NAMALWA (cell line): ENCODE results near the gene RFX8.
"Not testable (repeated sequence)": the region's sequence is repeated elsewhere in the genome, so short reads cannot be mapped to it uniquely, and the experiment has no call there.

Experiments used
- DNase-seq: peaks from one replicate; pipeline ENCODE4 v3.0.0-alpha.2; 2015; ENCODE audit warnings: low spot score

Gene RFX8

DNA sequence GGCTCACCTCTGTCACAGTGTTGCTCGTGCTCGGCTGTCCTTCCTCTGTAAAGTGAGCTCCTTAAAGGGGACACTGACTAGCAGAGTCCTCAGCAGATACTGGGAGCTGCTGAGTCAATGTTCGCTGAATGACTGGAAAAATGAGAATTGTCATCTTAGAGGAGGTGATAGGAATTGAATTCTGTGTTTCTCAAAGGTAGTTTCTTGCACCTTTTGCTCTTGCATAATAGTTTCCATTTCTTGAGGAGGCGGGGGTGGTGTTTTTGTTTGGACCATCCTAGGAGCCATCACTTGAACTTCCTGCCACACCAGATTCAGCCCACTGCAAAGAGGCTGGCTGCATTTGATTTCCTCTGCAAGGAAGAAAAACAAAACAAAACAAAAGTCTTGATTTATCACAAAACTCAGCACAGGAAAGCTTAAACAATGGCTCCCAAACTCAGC is 11.4 kb upstream of the RFX8 start:
- DNase-seq, result no peak

DNA sequence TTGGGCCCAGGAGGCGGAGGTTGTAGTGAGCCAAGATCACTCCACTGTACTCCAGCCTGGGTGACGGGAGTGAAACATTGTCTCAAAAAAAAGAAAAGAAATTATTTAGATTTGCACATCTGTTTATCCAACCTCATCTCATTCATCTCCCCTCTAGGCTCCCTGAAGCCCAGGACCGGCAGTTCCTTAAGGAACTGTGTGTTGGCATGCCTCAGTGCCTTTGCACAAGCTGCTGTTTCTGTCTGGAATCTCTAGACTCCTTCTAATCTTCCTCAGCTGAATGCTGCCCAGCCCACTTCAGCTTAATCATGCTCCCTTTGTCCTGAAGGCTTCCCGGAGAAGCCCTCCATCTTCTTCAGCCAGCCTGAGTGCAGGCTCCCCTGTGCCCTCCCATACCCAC is 10.9 kb upstream of the RFX8 start:
- DNase-seq, result no peak

DNA sequence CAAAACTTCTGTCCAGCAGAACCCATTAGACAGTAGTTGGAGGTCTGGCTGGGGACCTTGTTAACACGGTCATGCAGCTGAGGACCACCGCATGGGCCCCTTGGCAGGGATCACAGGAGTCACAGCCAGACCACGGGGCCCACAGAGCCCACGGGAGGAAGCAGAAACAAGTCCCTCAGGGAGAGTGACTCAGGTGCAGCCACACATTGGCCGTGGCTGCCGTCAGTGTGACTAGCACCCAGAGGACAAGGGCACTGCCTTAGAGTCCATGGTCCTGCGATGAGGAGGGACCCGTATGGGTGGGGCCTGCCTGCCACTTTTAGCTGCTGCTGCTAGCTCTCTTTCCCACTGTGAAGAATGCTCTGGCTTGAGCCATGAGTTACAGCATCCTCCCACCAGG is 5.9 kb upstream of the RFX8 start:
- no peak for DNase-seq

DNA sequence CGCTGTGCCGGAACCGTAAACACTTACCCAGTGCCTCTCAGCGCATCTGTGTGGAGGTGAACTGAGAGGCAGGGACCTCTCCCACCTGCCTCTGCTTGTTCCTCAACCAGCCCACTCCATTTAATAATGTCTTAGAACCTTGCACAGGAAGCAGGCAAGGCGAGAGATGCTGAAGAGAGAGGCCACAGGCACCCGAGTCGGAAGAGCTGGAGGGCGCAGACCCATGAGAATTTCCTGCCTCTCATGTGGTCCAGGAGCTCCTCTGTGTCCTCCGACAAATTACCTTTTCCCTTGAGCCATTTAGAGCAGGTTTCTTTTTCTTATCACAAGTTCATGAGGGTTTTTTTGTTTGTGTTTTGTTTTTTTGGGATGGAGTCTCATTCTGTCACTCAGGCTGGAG is 4.9 kb upstream of the RFX8 start:
- no peak for DNase-seq

DNA sequence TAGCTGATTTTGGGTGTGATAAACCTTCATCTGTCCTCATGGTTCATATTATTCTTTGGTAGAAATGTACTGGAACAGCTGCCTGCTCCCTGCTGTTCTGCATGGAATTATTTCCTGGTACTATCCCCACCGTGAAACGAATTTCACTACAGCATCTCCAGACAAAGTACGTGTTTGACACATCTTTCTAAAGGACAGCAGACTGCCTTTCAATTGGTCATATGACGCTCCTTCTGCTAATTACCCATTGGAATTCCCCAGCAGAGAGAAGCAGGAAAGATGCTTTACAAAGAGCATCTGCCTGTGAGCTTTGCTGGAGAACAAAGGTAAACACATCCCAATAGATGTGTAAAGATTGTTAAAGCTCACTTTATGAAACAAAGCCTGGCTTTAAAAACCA is 4.4 kb upstream of the RFX8 start:
- no peak for DNase-seq

DNA sequence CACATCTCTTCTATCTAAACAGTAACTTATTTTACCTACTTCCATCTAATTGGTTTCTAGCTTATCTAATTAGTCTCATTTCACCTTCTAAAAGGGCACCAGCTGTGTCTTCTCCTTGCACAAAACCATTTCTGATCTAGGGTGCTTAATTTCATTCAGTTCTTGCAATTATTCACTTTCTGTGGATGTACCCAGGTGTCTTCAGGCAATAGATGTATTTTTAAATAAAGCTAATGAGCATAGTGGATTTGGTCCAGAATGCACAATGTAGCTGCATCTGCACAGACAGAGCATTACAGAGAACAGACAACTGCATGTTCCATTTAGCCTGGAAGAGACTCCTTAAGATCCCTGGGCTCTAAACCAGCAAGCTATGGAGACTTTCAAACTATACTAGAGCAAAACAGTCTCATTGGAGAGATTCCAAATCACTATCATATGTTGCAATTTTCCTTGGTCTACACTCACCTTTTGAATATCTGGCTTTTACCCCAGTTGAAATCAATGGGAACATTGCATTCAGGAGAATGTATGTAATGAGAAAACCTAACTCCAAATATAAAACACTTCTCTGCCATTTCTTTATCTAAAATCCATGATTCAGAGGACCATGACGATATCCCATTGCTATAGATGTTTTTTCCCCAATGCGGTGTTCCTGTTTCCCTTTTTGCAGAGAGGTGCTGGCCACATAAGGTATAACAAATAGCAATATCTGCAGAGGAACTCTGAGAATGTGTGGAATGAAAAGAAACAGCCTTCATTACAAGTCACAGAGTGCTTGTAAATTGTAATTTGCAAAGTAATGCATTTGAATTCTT is 3.5 kb upstream of the RFX8 start:
- DNase-seq, result no peak

DNA sequence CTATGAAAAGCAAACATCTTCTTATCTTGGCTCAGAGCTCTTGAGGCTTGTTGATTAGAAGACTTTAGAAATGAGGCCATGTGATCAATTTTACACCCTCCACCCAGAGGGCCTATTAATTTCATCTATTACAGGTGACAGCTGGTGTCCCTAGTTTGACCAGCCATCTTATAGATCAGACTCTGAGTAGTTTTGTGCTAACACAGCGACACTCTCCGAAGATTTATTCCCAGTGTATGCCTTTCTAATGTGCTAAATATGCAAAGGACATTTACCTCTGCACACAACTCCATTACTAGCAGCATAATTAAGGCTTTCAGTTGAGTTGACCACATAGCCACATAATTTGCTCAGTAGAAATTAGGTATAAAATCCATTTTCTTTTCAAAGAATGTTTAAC is 2.6 kb upstream of the RFX8 start:
- DNase-seq, result no peak

DNA sequence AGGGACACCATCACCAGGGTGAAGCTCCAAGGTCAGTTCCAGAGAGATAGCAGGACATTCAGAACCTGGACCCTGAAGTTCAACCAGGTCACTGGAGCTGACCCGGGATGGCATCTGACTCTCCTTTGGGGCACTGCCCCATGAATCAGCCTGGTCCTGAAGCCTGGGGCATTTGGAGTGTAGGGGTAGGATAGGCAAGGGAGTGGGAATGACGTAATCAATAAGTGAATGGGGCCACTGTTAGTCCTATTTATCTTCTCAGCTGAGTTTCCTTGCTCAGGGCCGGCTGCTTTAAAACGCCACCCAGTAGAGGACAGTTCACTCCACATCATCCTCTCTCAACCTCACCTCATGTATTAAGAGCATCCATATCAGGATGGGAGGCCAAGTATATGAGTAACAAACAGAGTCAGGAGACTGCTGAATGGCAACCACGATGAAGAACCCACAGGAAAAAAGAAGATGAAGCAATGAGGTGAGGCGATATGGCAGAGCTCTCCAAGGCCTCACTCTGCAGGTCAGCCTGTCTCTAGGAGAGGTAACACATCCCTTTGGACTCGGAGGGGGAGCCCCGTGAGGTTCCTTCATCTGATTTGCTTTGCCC is 1.8 kb upstream of the RFX8 start:
- no peak for DNase-seq

DNA sequence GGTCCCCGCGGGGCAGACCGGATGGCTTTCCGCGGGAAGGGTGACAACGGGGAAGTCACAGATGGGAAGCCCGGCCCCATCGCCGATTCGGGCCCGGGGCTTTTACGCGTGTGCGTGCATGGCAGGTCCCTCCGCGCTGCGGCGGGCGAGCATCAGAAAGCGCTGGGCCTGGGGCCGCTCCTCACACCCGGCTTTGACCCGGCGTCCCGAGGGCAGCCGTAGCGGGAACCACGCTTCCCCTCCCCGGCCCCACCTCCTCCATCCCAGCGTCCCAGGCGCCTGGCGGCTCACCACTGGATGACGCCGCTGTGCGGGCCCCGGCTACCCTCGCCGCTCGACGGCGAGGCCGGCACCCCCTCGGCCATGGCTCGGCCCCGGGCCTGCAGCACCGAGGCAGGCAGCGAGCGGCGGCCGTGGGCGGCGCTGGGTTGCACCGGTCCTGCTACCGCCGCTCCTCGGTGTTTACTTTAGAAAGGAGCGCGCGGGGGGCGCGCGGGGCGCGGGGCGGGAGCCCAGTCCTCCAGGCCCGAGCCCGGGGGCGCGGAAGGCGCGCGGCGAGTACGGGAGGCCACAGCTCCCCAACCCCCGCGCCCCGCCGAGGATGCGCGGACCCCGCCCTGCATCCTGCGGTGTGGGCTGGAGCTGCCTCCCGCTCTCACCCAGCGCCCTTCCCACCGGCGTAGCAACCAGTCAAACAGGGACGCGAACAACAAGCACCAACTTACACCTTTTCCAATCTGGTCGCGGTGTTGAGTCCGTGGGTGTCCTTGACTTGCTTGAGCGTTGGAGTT is 806 bp downstream of the RFX8 start:
- no peak for DNase-seq

DNA sequence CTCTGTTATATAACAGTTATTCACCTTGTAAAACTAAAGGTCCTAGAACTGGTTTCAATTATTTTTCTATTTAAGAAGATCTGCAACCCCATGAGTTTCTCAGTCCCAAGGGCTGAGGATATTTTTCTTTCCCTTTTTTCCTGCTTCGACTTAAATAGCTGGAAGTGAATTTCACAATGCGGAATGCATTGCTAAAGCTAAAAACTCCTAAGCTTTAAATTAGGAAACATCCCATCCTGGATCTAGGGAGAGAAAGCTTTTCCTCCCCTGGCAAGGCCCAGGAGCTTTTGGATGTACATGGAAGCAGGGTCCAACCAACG is 1.4 kb downstream of the RFX8 start:
- no peak for DNase-seq

DNA sequence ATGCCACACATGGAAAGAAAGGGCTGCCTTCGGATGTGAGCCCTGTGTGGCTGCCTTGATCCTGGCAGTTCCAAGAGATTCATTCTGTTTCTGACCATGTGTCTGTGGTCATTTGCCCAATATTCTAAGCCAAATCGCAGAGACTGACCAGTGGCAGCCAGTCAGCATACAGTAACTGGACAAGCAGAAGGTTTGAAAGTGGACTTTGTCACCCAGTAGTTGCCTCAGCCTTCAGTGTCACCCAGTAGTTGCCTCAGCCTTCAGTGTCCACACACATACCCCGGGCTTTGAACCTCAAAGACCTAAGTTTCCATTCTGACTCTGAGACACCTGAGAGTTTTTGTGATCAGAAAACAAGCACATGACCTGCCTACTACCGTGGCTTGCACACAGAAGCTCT is 5.0 kb downstream of the RFX8 start:
- DNase-seq, result no peak

DNA sequence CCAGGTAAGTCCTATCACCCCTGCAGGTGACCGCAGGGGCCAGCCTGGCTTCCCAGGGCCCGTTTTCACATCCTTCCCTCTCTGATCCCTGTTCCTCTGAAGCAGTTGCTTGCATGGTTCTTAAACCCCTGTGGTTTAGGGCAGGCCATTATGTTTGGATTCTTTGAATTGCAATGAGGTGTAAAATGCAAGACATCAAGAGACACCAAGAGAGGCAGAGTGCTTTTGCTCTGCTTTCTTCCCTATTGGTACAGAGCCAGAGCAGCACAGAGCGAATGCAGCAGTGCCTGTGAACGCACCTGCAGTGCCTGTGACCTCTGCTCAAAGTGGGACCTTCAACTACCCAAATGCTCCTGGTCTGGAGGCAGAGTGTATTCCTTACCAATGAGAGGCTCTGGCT is 7.6 kb downstream of the RFX8 start:
- no peak for DNase-seq

DNA sequence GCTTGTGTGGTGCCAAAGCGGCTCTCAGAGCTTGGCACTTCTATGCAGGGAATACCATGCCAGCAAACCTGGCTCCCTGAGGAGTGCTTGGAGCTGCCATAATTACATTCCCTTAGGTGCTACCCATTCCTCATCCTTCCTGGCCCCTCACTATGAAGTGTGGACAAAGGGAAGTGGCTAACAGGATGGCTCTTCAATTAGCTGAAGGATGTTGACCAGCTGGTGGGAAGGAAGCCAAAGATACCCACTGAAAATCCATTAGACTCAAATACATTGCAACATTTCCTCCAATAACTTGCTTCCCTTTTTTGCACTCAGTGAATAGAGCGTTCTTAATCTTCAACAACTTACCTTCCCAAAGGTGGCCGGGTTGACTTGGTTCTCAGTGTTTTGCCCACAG is 8.5 kb downstream of the RFX8 start:
- DNase-seq, result no peak

DNA sequence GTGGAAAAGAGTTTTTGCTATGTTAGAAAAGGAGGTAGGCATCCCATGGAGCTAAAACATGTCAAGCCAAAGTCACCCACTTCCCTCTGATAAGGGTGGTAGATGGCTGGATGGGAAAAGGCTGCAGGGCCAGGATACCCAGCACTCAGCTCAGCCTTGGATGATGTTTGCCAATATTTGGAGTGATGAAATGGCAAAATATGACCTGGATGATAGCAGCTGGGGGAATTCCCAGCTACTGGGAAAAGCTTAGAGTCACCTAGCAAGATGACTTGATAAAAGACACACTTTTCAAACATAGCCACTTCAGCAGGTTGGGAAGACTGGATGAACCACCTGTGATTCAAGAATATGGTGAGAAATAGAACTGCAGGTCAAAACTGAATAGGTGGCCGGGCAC is 10.1 kb downstream of the RFX8 start:
- DNase-seq, result no peak

DNA sequence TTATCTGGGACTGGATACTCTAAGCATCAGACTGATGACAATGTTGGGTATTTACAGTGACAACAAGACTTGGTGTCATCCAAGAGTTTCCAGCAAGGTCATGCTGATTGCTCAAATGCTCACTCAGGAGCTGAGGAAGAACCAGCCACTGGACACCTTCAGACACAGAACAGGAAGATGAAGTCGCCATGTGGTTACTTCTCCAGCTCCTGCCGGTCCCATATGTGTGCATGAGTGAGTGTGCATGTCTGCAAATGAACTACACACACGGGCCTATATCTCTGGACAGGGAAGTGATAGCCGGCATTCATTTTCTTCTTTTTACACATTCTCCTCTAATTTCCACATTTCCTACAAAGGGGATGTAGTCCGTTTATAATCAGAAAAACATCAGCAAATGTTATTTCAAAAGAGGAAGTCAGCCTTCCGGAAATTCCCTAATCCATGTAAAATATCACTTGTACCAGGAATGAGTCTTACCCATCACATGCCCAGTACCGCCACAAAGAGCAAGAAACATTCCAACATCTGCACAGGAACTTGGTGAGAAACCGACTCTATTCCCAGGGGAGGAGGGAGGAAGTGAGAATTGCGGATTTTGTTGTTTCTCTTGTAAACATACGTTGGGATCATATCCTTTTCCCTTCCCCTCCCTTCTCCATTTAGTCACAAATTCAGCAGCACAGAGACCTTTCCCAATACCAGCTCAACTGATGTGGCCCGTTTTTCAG is 10.8 kb downstream of the RFX8 start:
- no peak for DNase-seq

DNA sequence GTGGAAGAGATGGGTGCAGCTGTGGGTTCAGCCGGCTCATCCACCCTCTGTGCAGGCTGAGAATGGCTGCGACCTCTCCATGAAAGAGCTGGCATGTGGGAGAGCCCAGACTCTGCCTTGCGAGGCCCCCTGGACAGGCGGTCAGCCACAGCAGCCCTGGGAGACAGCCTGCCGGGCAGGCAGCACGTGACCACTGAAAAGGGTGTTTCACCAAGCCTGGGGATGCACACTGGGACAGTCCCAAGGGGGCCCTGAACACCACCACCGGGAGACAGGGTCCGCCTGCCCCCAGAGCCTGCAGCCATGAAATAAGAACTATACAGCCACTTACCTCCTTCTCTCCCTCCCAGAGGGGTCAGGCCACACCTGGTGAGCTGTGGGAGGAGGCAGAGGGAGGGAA is 11.5 kb downstream of the RFX8 start:
- no peak for DNase-seq

DNA sequence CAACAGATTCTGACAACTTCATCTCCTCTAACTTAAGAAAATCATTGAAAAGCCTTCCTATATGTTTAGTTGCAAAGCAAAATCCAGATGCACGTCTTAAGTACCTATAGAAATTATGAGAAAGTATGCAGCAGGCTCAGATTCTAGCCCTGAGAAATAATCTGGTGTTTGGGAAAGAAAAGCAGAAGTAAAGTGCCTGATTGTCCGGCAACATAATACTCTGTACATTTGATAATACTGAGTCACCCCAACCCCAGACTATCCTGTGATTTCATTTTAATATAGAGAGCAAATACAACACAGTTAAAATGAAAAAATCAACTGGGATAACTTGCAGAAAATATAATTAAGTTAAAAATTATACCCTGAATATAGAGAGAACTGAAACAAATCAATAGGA is 13.5 kb downstream of the RFX8 start:
- no peak for DNase-seq

DNA sequence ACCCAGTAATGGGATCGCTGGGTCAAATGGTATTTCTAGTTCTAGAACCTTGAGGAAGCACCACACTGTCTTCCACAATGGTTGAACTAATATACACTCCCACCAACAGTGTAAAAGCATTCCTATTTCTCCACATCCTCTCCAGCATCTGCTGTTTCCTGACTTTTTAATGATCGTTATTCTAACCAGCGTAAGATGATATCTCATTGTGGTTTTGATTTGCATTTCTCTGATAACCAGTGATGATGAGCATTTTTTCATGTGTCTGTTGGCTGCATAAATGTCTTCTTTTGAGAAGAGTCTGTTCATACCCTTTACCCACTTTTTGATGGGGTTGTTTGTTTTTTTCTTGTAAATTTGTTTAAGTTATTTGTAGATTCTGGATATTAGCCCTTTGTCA is 20.5 kb downstream of the RFX8 start:
- not testable (repeated sequence) for DNase-seq

DNA sequence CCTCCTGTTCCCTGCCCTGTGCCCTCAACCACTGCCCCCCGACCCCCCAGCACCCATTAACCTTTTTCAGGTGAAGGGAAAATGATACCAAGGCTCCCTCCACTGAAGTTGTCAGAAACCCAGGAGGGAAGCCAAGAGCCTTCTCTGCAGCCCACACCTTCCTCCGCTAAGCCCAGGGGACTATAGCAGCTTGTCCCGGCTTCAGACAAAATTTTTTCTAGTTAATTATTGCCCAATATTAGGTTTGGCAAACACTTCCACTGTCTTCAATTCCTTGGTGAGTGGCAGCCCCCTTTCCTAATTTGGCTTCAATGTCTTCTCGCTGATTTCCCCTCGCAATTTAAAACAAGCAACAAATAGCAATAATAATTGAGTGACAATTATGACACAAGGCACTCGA is 23.9 kb downstream of the RFX8 start:
- no peak for DNase-seq

DNA sequence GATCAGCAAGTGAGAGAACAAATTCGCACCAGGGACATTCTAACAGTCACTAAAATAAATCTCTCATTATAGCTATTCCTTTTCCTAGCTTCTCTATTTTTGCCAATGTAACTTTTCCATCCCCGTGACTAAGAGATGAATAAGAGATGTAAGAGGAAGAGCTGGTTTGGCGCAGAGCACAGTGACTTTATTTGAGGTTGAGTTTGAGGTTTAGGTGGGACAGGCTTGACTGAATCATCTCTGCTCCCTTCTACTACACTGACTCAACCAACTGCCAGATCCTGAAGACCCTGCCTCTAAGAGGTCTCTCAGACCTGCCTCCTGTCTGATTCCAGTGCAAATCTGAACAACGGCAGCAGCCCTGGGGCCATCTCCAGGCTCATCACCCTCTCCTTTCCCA is 28.0 kb downstream of the RFX8 start:
- no peak for DNase-seq

DNA sequence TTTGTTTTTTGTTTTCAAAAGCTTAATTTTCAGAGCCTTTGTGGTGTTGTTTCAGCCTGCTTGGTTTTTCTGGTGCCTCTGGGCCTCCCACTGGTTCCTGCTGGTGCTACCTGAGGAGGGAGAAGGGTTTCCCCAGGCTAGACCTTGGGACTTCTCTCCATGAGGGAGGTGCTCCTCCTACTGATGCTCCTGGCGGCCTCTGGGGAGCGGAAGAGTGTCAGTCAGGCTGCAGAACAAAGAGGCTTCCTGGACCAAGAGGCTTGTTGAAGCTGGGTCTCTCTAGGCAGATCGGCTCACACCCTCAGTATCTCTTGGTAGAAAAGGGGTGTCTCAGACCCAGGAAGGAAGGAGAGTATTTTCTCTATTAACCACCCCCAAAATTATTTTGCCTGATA is 32.2 kb downstream of the RFX8 start:
- DNase-seq, result no peak

DNA sequence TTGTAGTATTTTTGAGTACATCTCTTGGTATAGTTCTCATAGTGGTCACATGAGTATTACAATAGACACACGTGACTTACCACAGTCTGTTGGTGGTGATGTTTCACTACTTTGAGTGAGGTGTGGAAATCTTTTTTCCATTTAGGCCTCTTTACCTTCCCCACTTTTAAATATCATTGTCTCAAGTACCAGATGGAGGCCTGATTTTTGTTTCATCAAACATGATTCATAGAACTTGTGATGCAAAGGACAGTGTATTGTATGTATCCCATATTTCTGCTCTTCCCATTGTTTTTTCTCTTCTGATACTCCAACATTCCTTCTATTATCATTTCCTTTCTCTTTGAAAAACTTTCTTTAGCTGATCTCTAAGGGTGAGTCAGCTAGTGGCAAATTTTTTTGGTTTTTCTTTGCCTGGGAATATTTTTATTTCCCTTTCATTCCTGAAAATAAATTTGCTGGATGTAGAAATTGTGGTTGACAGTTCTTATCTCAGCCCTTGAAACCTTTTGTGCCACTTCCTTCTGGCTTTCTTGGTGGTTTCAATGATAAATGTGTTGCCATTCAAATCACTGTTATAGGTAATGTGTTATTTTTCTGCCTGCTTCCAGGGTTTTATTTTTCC is 32.8 kb downstream of the RFX8 start:
- no peak for DNase-seq
